CD4-positive, alpha-beta T cell treated with Interleukin-17A for 4 hours (primary cell): ENCODE data around the gene RANGRF.

Experiments used
- DNase-seq: peaks from one replicate; pipeline ENCODE4 v3.0.0-alpha.2; 2020; ENCODE audit warnings: mixed read lengths

The RANGRF gene

DNA sequence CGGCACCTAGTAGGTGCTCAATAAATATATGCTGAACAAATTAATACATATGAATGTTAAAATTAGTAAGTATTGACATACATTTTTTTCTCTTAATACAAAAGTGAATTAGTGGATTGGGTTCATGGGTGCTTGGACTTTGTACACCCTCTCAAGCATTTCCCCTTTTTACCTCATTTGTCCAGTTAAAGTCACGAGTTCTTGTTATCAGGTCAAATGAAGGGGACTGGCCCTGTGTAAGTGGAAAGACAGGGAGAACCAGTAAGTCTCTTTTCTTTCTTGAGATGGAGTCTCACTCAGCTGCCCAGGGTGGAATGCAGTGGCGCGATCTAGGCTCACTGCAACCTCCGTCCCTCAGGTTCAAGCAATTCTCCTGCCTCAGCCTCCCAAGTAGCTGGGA, 13.7 kb upstream of the RANGRF start:
- DNase-seq: no peak

GRCh38 chr17:8275421-8276290, 12.8 kb upstream of the RANGRF start:
- no peak for DNase-seq

GRCh38 chr17:8277317-8277716, 11.2 kb upstream of the RANGRF start:
- no peak for DNase-seq

- no peak for DNase-seq
Measured at GRCh38 chr17:8282345-8282744, 6.1 kb upstream of the RANGRF start.

DNA sequence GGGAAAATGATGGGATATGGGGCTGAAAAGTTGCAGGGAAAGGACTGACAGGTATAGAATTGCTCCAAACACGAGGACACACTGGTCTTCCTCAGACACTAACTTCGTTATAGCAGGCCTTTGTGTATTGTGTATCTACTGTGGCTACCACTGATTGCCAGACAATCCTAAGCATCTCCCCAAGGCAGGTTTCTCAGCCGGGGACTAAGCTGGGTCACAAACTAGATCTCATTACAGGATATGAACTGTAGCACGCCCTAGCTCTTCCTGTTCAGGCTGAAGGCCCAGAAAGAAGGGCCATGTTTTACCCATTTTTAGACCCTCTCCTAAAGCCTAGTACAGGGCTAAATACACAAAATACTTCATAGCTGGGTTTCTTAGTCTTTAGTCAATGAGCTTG, 5.1 kb upstream of the RANGRF start:
- DNase-seq: no peak

DNA sequence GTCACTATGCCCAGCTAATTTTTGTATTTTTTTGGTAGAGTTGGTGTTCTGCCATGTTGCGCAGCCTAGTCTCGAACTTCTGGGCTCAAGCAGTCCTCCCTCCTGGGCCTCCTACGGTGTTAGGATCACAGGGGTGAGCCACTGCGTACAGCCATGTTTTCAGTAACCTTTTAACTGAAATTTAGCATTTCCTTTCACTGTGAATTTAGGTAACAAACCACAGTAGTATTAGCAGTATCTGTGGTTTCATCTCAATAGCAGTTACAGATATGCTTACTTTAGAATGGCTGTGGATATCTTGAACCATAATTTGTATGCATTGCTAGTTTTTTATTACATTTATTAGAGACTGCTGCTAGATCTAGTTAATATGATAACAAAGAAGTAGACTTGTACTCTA, 4.3 kb upstream of the RANGRF start:
- DNase-seq: no peak

GRCh38 chr17:8285270-8286181, 2.9 kb upstream of the RANGRF start:
- DNase-seq: no peak

GRCh38 chr17:8287651-8288335, 677 bp upstream of the RANGRF start:
- no peak for DNase-seq

DNA sequence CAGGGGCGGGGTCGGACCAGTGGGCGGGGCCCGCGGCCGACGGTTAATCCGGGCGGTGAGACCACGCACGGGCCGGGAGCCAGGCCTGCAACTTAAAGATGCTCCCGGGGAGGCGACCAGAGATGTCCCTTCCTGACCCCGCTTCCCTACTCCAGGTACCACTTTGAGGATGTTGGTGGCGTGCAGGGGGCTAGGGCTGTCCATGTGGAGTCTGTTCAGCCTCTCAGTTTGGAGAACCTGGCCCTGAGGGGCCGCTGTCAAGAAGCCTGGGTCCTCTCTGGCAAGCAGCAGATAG, 580 bp downstream of the RANGRF start:
- no peak for DNase-seq

GRCh38 chr17:8290043-8290442, 1.6 kb downstream of the RANGRF start:
- no peak for DNase-seq

GRCh38 chr17:8292639-8293395, 4.3 kb downstream of the RANGRF start:
- no peak for DNase-seq

DNA sequence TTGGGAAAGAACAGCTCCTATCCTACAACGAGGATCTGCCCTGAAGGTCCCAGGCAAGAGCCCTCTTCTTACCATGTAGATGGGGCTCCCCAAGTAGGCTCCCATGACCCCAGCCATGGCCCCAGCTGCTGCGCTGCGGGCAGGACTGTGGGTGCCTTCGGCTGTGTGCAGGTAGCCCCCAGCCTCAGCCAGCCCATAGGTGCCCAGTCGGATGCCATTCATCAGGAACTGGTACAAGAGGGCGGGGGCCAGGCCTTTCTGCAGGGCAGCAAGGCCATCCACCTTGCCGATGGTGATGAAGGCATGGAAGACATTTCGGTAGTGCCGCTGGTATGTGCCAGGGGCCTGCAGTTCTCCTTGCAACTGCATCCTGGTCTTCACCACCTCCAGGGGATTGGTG, 5.9 kb downstream of the RANGRF start:
- DNase-seq: no peak

DNA sequence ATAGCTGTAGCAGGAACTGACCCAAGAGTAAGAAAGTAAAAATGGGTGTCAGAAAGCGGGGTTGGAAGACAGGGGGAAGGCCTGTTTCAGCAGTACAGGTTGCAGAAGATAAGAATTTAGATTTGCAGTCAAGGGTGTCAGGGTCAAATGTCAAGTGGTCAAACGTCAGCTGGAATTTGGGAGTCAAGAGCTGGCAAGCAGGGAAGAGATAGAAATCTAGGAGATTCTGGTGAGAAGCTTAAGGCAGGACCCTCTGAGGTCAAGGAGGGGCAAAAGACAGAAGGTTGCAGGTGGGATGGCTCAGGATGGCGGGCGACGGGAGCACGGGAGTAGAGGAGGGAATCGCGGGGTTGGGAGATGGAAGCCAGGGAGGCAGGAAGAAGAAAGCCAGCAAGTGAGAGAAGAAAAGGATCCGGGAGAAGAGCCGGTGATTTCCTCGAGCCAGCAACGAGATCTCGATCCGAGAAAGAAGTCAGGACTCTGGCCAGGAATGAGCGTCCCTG, 6.4 kb downstream of the RANGRF start:
- no peak for DNase-seq

- no peak for DNase-seq
Measured at GRCh38 chr17:8300226-8300625, 11.8 kb downstream of the RANGRF start.

DNA sequence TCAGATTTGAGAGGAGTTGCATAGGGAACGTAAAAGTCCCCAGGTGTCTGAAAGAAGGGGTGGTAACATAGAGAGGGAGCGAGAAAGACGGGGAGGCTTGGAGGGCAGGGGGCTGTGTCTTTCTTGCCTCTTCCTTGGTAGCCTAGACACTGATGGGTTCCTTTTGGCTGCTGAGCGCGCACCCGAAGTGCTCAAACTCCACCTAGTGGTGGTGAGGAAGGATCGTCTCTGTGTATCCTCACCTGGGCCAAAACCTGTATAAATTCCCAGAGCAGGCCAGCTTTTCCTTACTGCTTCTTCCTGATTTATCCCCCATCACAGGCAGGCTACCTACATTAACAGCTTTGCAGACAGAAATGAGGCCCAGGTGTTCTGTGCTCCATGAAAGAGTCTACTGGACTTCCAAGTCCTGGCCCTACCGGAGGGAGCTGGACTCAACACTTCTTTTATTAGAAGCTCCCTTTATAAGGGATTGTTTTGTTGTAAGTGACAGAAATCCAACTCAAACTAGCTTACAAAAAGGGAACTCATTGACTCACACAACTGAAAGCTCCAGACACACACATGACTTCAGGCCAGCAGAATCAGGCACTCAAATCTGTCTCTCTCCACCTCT, 12.3 kb downstream of the RANGRF start:
- DNase-seq: peak; percentile 70

DNA sequence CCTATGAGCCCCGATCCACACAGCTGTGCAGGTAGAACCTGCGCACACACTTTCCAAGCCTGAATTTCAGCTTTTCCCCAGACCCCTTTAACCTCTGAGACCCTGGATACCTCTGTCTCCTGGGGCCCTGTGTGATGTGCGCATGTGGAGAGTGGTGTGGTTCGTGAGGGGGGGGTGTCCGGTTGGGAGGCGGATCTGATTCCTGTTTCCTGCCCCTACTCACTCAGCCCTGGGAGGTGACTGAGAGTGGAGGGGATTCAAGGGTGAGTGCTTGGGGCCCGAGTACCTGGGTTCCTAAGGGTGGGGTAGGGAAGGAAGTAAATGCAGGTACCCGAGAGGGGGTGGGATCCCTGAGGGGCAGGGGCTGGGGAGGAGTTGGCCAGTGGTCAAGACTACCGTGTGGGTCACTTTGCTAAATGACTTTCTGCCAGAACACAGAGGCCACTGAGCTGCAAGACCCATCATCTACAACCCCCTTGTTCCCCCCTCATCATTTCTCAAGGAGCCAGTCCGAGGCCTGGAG, 22.2 kb downstream of the RANGRF start:
- no peak for DNase-seq

- no peak for DNase-seq
Measured at GRCh38 chr17:8311131-8311790, 22.8 kb downstream of the RANGRF start.

GRCh38 chr17:8312251-8312650, 23.8 kb downstream of the RANGRF start:
- no peak for DNase-seq

- no peak for DNase-seq
Measured at GRCh38 chr17:8312726-8313600, 24.5 kb downstream of the RANGRF start.
